Panc1 (cell line): ENCODE results near the gene DTX3L. TPM values are rescaled to one million over a fixed set of nuclear protein-coding genes. Genes with fewer than 3 reads are reported as not detected.

ENCODE experiments used
- ATAC-seq: fragments of 200-7000 bp; cut with Tn5 transposase; 2 replicates; pipeline ENCODE4 v1.9.1; 2020; ENCODE audit warnings: mild to moderate bottlenecking, moderate library complexity
- BruUV-seq: library from RNA; stranded (reverse); fragments of 400-500 nt; replicated peaks from 2 replicates; lab custom pipeline; 2021; lab: Mats Ljungman, UMichigan
- CTCF ChIA-PET: fragments of 300-600 bp; sonication (Branson Sonifier 250); formaldehyde crosslinking; loops from one replicate; lab custom pipeline; 2022; ENCODE audit warnings: antibody characterized with exemption; lab: Charles Lee
- POLR2A ChIA-PET: fragments of 300-600 bp; sonication (Branson Sonifier 250); formaldehyde crosslinking; loops from one replicate; lab custom pipeline; 2022; ENCODE audit warnings: antibody characterized with exemption; lab: Charles Lee
- DNase-seq: peaks from one replicate; pipeline ENCODE4 v3.0.0-alpha.2; 2010; ENCODE audit warnings: low read depth, low spot score
- H3K27ac ChIP-seq: 2 replicates; pipeline ENCODE4 v1.5.1; 2011; ENCODE audit warnings: mild to moderate bottlenecking, low read length, inconsistent platforms
- H3K27me3 ChIP-seq: fragments of 200-500 bp; sonication (Bioruptor generic); 2 replicates; pipeline ENCODE4 v1.6.0; 2014; ENCODE audit warnings: low read length, inconsistent platforms; ENCODE audit not compliant: control insufficient read depth, insufficient read depth
- H3K36me3 ChIP-seq: fragments of 200-500 bp; sonication (Bioruptor generic); 2 replicates; pipeline ENCODE4 v1.5.1; 2014; ENCODE audit warnings: inconsistent platforms, mild to moderate bottlenecking, low read length, moderate library complexity; ENCODE audit not compliant: control insufficient read depth, insufficient read depth
- H3K4me1 ChIP-seq: 2 replicates; pipeline ENCODE4 v1.5.1; 2011; ENCODE audit warnings: inconsistent platforms, mild to moderate bottlenecking, low read length, moderate library complexity; ENCODE audit not compliant: control insufficient read depth, insufficient read depth
- H3K4me3 ChIP-seq, 2 experiments: 2 replicates each; pipeline ENCODE4 v1.5.1; 2011 to 2012; ENCODE audit warnings: low read depth in 2 of 2, low read length in 2 of 2, mild to moderate bottlenecking in 2 of 2, inconsistent platforms in 1 of 2, moderate library complexity in 1 of 2
- H3K9me3 ChIP-seq: fragments of 200-500 bp; sonication (Bioruptor generic); 2 replicates; pipeline ENCODE4 v1.5.1; 2014; ENCODE audit warnings: low read depth, mild to moderate bottlenecking, inconsistent platforms, low read length, moderate library complexity; ENCODE audit not compliant: control insufficient read depth, insufficient read depth
- CTCF ChIP-seq: fragments of 450-650 bp; IDR thresholded peaks from 2 replicates; pipeline ENCODE4 v1.5.1; 2017; ENCODE audit warnings: mild to moderate bottlenecking
- POLR2AphosphoS5 ChIP-seq: IDR thresholded peaks from 2 replicates; pipeline ENCODE4 v1.6.1; 2012; ENCODE audit warnings: mild to moderate bottlenecking, low read depth, low read length, moderate library complexity
- REST ChIP-seq, 2 experiments: IDR thresholded peaks; 2 replicates each; pipeline ENCODE4 v1.6.1; 2011 to 2012; ENCODE audit warnings: low read depth in 2 of 2, control low read depth in 1 of 2, low read length in 1 of 2, mild to moderate bottlenecking in 1 of 2, moderate library complexity in 1 of 2; ENCODE audit not compliant: insufficient read depth in 1 of 2
- SIN3A ChIP-seq: IDR thresholded peaks from 2 replicates; pipeline ENCODE4 v1.6.1; 2012; ENCODE audit warnings: low read depth, mild to moderate bottlenecking, low read length, moderate library complexity, borderline replicate concordance; ENCODE audit not compliant: insufficient read depth
- TCF7L2 ChIP-seq: IDR thresholded peaks from 2 replicates; pipeline ENCODE4 v1.6.1; 2011; ENCODE audit warnings: mild to moderate bottlenecking, low read depth, low read length, inconsistent platforms
- in situ Hi-C: cut with HindIII; loops from 2 replicates; pipeline ENCODE4 v1.10.0; 2016; ENCODE audit warnings: low sequenced_read_pairs, low pct_unique_long_range_greater_than_20kb
- intact Hi-C: fragments of 100-400 bp; cut with micrococcal nuclease; formaldehyde crosslinking; loops from one replicate; pipeline ENCODE4 v1.10.0; 2022; ENCODE audit not compliant: unreplicated experiment
- total RNA-seq: library from RNA; stranded (reverse); gene quantifications from one replicate; pipeline ENCODE4 v1.2.1, GENCODE V29; 2021; ENCODE audit not compliant: unreplicated experiment

DTX3L gene
- total RNA-seq, 1 experiment from 2014 or later, result 32.3 TPM

- TF ChIP-seq REST (IDR thresholded peaks at IDR 0.05; ENCODE audit: insufficient read depth in 1 of 2, low read depth in 2 of 2, low read length in 1 of 2) (no peak), TCF7L2 (no peak), SIN3A (no peak), POLR2AphosphoS5 (no peak), CTCF (no peak)
- ChIA-PET CTCF (no interaction called here), POLR2A (interaction anchor here (0.6 kb wide), 1 partner anchor 124 kb away, joined by 3 read pairs; no protein-coding TSS in a partner anchor)
- H3K27me3 ChIP-seq, result no peaks in the 10 kb centered on the region
- DNase-seq, result no peak
- ATAC-seq, result no peak
- intact Hi-C loops (no loop called here), in situ Hi-C loops (no loop called here)
- H3K4me1 ChIP-seq, result no peaks in the 10 kb centered on the region
- BruUV-seq, result no TSS peak
- no peak overlapping the region for H3K27ac ChIP-seq
- H3K4me3 ChIP-seq, result no peak overlapping the region
- no peaks in the 10 kb centered on the region for H3K36me3 ChIP-seq
- no peaks in the 10 kb centered on the region for H3K9me3 ChIP-seq
Measured at GRCh38 chr3:122548076-122548475, 16.1 kb upstream of the DTX3L start.

- H3K36me3 ChIP-seq, result no peaks in the 10 kb centered on the region
- CTCF ChIA-PET, result no interaction called here
- no TSS peak for BruUV-seq
- DNase-seq (no peak), ATAC-seq (no peak)
- POLR2A ChIA-PET, result no interaction called here
- TF ChIP-seq POLR2AphosphoS5 (no peak), CTCF (no peak), TCF7L2 (no peak), SIN3A (no peak), REST (IDR thresholded peaks at IDR 0.05; ENCODE audit: insufficient read depth in 1 of 2, low read depth in 2 of 2, low read length in 1 of 2) (no peak)
- no peaks in the 10 kb centered on the region for H3K9me3 ChIP-seq
- H3K27me3 ChIP-seq, result no peaks in the 10 kb centered on the region
- in situ Hi-C loops (no loop called here), intact Hi-C loops (no loop called here)
- no peak overlapping the region for H3K27ac ChIP-seq
- H3K4me1 ChIP-seq, result no peaks in the 10 kb centered on the region
- no peak overlapping the region for H3K4me3 ChIP-seq
Measured at GRCh38 chr3:122548619-122549018, 15.5 kb upstream of the DTX3L start.
